Panc1 (cell line): ENCODE results near the gene ACSS3. TPM values are rescaled to one million over a fixed set of nuclear protein-coding genes. Genes with fewer than 3 reads are reported as not detected.
"Not testable (repeated sequence)": the region's sequence is repeated elsewhere in the genome, so short reads cannot be mapped to it uniquely, and the experiment has no call there.

Experiments used
- ATAC-seq: fragments of 200-7000 bp; cut with Tn5 transposase; 2 replicates; pipeline ENCODE4 v1.9.1; 2020; ENCODE audit warnings: mild to moderate bottlenecking, moderate library complexity
- BruUV-seq: library from RNA; stranded (reverse); fragments of 400-500 nt; replicated peaks from 2 replicates; lab custom pipeline; 2021; lab: Mats Ljungman, UMichigan
- CTCF ChIA-PET: fragments of 300-600 bp; sonication (Branson Sonifier 250); formaldehyde crosslinking; loops from one replicate; lab custom pipeline; 2022; ENCODE audit warnings: antibody characterized with exemption; lab: Charles Lee
- POLR2A ChIA-PET: fragments of 300-600 bp; sonication (Branson Sonifier 250); formaldehyde crosslinking; loops from one replicate; lab custom pipeline; 2022; ENCODE audit warnings: antibody characterized with exemption; lab: Charles Lee
- DNase-seq: peaks from one replicate; pipeline ENCODE4 v3.0.0-alpha.2; 2010; ENCODE audit warnings: low read depth, low spot score
- H3K27ac ChIP-seq: 2 replicates; pipeline ENCODE4 v1.5.1; 2011; ENCODE audit warnings: mild to moderate bottlenecking, low read length, inconsistent platforms
- H3K27me3 ChIP-seq: fragments of 200-500 bp; sonication (Bioruptor generic); 2 replicates; pipeline ENCODE4 v1.6.0; 2014; ENCODE audit warnings: low read length, inconsistent platforms; ENCODE audit not compliant: control insufficient read depth, insufficient read depth
- H3K36me3 ChIP-seq: fragments of 200-500 bp; sonication (Bioruptor generic); 2 replicates; pipeline ENCODE4 v1.5.1; 2014; ENCODE audit warnings: inconsistent platforms, mild to moderate bottlenecking, low read length, moderate library complexity; ENCODE audit not compliant: control insufficient read depth, insufficient read depth
- H3K4me1 ChIP-seq: 2 replicates; pipeline ENCODE4 v1.5.1; 2011; ENCODE audit warnings: inconsistent platforms, mild to moderate bottlenecking, low read length, moderate library complexity; ENCODE audit not compliant: control insufficient read depth, insufficient read depth
- H3K4me3 ChIP-seq, 2 experiments: 2 replicates each; pipeline ENCODE4 v1.5.1; 2011 to 2012; ENCODE audit warnings: low read depth in 2 of 2, low read length in 2 of 2, mild to moderate bottlenecking in 2 of 2, inconsistent platforms in 1 of 2, moderate library complexity in 1 of 2
- H3K9me3 ChIP-seq: fragments of 200-500 bp; sonication (Bioruptor generic); 2 replicates; pipeline ENCODE4 v1.5.1; 2014; ENCODE audit warnings: low read depth, mild to moderate bottlenecking, inconsistent platforms, low read length, moderate library complexity; ENCODE audit not compliant: control insufficient read depth, insufficient read depth
- POLR2AphosphoS5 ChIP-seq: IDR thresholded peaks from 2 replicates; pipeline ENCODE4 v1.6.1; 2012; ENCODE audit warnings: mild to moderate bottlenecking, low read depth, low read length, moderate library complexity
- SIN3A ChIP-seq: IDR thresholded peaks from 2 replicates; pipeline ENCODE4 v1.6.1; 2012; ENCODE audit warnings: low read depth, mild to moderate bottlenecking, low read length, moderate library complexity, borderline replicate concordance; ENCODE audit not compliant: insufficient read depth
- TCF7L2 ChIP-seq: IDR thresholded peaks from 2 replicates; pipeline ENCODE4 v1.6.1; 2011; ENCODE audit warnings: mild to moderate bottlenecking, low read depth, low read length, inconsistent platforms
- in situ Hi-C: cut with HindIII; loops from 2 replicates; pipeline ENCODE4 v1.10.0; 2016; ENCODE audit warnings: low sequenced_read_pairs, low pct_unique_long_range_greater_than_20kb
- intact Hi-C: fragments of 100-400 bp; cut with micrococcal nuclease; formaldehyde crosslinking; loops from one replicate; pipeline ENCODE4 v1.10.0; 2022; ENCODE audit not compliant: unreplicated experiment
- total RNA-seq: library from RNA; stranded (reverse); gene quantifications from one replicate; pipeline ENCODE4 v1.2.1, GENCODE V29; 2021; ENCODE audit not compliant: unreplicated experiment
- TF ChIP-seq, protein P1 (sequence below), 2 experiments: IDR thresholded peaks; 2 replicates each; pipeline ENCODE4 v1.6.1; 2011 to 2012; ENCODE audit warnings: low read depth in 2 of 2, control low read depth in 1 of 2, low read length in 1 of 2, mild to moderate bottlenecking in 1 of 2, moderate library complexity in 1 of 2; ENCODE audit not compliant: insufficient read depth in 1 of 2
- TF ChIP-seq, protein P2 (sequence below): fragments of 450-650 bp; IDR thresholded peaks from 2 replicates; pipeline ENCODE4 v1.5.1; 2017; ENCODE audit warnings: mild to moderate bottlenecking

ACSS3 gene
- total RNA-seq, 1 experiment from 2014 or later = 0.10 TPM

DNA sequence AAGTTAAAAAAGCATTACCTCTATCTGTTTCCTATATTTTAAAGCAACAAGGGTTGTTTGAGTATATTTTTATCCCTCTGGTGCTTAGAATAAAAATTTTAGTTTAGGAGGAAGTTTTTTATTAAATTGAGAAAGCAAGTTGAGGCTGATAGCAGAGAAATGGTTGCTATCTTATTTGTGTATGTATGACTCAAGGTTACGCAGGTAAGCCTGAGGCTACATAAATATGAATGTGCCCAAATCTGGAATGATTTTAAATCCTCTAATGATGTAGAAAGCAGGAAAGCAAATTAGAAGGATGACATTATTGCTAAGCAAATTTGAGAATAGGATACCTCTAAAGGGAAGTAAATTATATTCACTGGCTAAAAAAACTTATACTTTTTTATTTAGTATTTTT is 109.8 kb downstream of the ACSS3 start:
- no peak overlapping the region for H3K4me3 ChIP-seq
- ChIA-PET CTCF (no interaction called here), POLR2A (no interaction called here)
- in situ Hi-C loops = no loop called here
- H3K36me3 ChIP-seq = no peaks in the 10 kb centered on the region
- no peaks in the 10 kb centered on the region for H3K27me3 ChIP-seq
- intact Hi-C loops = no loop called here
- H3K4me1 ChIP-seq = no peaks in the 10 kb centered on the region
- no peaks in the 10 kb centered on the region for H3K9me3 ChIP-seq
- DNase-seq (no peak), ATAC-seq (no peak)
- BruUV-seq = no TSS peak
- no peak for TF ChIP-seq SIN3A
- TF ChIP-seq, protein P1, sequence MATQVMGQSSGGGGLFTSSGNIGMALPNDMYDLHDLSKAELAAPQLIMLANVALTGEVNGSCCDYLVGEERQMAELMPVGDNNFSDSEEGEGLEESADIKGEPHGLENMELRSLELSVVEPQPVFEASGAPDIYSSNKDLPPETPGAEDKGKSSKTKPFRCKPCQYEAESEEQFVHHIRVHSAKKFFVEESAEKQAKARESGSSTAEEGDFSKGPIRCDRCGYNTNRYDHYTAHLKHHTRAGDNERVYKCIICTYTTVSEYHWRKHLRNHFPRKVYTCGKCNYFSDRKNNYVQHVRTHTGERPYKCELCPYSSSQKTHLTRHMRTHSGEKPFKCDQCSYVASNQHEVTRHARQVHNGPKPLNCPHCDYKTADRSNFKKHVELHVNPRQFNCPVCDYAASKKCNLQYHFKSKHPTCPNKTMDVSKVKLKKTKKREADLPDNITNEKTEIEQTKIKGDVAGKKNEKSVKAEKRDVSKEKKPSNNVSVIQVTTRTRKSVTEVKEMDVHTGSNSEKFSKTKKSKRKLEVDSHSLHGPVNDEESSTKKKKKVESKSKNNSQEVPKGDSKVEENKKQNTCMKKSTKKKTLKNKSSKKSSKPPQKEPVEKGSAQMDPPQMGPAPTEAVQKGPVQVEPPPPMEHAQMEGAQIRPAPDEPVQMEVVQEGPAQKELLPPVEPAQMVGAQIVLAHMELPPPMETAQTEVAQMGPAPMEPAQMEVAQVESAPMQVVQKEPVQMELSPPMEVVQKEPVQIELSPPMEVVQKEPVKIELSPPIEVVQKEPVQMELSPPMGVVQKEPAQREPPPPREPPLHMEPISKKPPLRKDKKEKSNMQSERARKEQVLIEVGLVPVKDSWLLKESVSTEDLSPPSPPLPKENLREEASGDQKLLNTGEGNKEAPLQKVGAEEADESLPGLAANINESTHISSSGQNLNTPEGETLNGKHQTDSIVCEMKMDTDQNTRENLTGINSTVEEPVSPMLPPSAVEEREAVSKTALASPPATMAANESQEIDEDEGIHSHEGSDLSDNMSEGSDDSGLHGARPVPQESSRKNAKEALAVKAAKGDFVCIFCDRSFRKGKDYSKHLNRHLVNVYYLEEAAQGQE (IDR thresholded peaks at IDR 0.05; ENCODE audit: insufficient read depth in 1 of 2, low read depth in 2 of 2, low read length in 1 of 2) = no peak
- TF ChIP-seq, protein P2, sequence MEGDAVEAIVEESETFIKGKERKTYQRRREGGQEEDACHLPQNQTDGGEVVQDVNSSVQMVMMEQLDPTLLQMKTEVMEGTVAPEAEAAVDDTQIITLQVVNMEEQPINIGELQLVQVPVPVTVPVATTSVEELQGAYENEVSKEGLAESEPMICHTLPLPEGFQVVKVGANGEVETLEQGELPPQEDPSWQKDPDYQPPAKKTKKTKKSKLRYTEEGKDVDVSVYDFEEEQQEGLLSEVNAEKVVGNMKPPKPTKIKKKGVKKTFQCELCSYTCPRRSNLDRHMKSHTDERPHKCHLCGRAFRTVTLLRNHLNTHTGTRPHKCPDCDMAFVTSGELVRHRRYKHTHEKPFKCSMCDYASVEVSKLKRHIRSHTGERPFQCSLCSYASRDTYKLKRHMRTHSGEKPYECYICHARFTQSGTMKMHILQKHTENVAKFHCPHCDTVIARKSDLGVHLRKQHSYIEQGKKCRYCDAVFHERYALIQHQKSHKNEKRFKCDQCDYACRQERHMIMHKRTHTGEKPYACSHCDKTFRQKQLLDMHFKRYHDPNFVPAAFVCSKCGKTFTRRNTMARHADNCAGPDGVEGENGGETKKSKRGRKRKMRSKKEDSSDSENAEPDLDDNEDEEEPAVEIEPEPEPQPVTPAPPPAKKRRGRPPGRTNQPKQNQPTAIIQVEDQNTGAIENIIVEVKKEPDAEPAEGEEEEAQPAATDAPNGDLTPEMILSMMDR = no peak
- TF ChIP-seq TCF7L2 = no peak
- TF ChIP-seq POLR2AphosphoS5 = no peak
- no peak overlapping the region for H3K27ac ChIP-seq

DNA sequence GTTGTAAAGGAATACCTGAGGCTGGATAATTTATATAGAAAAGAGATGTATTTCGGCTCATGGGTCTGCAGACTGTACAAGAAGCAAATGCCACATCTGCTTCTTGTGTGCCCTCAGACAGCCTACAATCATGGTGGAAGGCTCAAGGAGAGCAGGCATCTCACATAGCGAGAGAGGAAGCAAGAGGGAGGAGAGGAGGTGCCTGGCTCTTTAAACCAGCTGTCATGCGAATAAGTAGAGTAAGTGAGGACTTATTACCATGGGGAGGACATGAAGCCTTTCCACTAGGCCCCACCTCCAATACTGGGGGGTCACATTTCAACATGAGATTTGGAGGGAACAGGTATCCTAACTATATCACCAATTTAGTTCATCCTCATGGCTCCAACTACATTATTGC is 118.7 kb downstream of the ACSS3 start:
- Histone ChIP-seq H3K36me3 (no peaks in the 10 kb centered on the region), H3K27ac (no peak overlapping the region), H3K4me3 (no peak overlapping the region), H3K4me1 (no peaks in the 10 kb centered on the region), H3K9me3 (no peaks in the 10 kb centered on the region), H3K27me3 (no peaks in the 10 kb centered on the region)
- no TSS peak for BruUV-seq
- DNase-seq = no peak
- CTCF ChIA-PET = no interaction called here
- no peak for TF ChIP-seq POLR2AphosphoS5
- no peak for TF ChIP-seq TCF7L2
- TF ChIP-seq, protein P2 = no peak
- no peak for TF ChIP-seq SIN3A
- TF ChIP-seq, protein P1 (IDR thresholded peaks at IDR 0.05; ENCODE audit: insufficient read depth in 1 of 2, low read depth in 2 of 2, low read length in 1 of 2) = no peak
- intact Hi-C loops (no loop called here), in situ Hi-C loops (no loop called here)
- POLR2A ChIA-PET = no interaction called here
- ATAC-seq = no peak

DNA sequence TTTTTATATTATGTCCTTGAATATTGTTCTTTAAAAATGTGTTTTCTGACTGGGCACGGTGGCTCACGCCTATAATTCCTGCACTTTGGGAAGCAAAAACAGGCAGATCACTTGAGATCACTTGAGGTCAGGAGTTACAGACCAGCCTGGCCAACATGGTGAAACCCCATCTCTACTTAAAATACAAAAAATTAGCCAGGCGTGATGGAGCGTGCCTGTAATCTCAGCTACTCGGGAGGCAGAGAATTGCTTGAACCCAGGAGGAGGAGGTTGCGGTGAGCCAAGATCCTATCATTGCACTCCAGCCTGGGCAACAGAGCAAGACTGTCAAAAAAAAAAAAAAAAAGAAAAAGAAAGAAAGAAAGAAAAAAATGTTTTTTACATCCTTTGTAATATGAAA is 122.7 kb downstream of the ACSS3 start:
- intact Hi-C loops, H3K4me1 ChIP-seq, in situ Hi-C loops, DNase-seq, BruUV-seq, H3K27me3 ChIP-seq, POLR2A ChIA-PET, H3K36me3 ChIP-seq, ATAC-seq, CTCF ChIA-PET, H3K27ac ChIP-seq, H3K9me3 ChIP-seq, H3K4me3 ChIP-seq: not testable (repeated sequence)
